Activated B cell treated with CpG ODN at 0.5 μM for 24 hours (primary cell): ENCODE measurements around the gene MKLN1. TPM values are rescaled to one million over a fixed set of nuclear protein-coding genes. Genes with fewer than 3 reads are reported as not detected.

Source experiments
- ATAC-seq: fragments of 200-7000 bp; cut with Tn5 transposase; one replicate; pipeline ENCODE4 v1.10.0; 2021; ENCODE audit warnings: low read depth, mild to moderate bottlenecking, moderate library complexity
- CTCF ChIA-PET: fragments of 350-600 bp; sonication (Branson Sonifier 250); formaldehyde crosslinking; loops from one replicate; lab custom pipeline; 2021; ENCODE audit warnings: antibody characterized with exemption; lab: Charles Lee
- POLR2A ChIA-PET: fragments of 350-600 bp; sonication (Branson Sonifier 250); formaldehyde crosslinking; loops from one replicate; lab custom pipeline; 2021; ENCODE audit warnings: antibody characterized with exemption; lab: Charles Lee
- DNase-seq: peaks from one replicate; pipeline ENCODE4 v3.0.0; 2022
- H3K27ac Mint-ChIP-seq: one replicate; pipeline ENCODE4 v1.8.0; 2020; ENCODE audit warnings: mixed read lengths
- H3K27me3 Mint-ChIP-seq: one replicate; pipeline ENCODE4 v1.8.0; 2021; ENCODE audit warnings: mixed read lengths
- H3K36me3 Mint-ChIP-seq: one replicate; pipeline ENCODE4 v1.8.0; 2021; ENCODE audit warnings: low read depth, mixed read lengths
- H3K4me1 Mint-ChIP-seq: one replicate; pipeline ENCODE4 v1.8.0; 2021; ENCODE audit warnings: mixed read lengths
- H3K4me3 Mint-ChIP-seq: one replicate; pipeline ENCODE4 v1.8.0; 2020; ENCODE audit warnings: mild to moderate bottlenecking, mixed read lengths
- H3K9me3 Mint-ChIP-seq: one replicate; pipeline ENCODE4 v1.8.0; 2020; ENCODE audit warnings: mixed read lengths
- CTCF ChIP-seq: fragments of 200-600 bp; IDR thresholded peaks from one replicate; pipeline ENCODE4 v1.8.0; 2022; ENCODE audit warnings: antibody characterized with exemption, mild to moderate bottlenecking
- intact Hi-C: fragments of 100-400 bp; cut with micrococcal nuclease; formaldehyde crosslinking; loops from one replicate; pipeline ENCODE4 v1.15.1; 2024
- total RNA-seq: library from RNA; stranded (reverse); gene quantifications from 2 replicates; pipeline ENCODE4 v1.2.3, GENCODE V29; 2022

The MKLN1 gene
- total RNA-seq, 1 donor from 2014 or later: 64.6 TPM

DNA sequence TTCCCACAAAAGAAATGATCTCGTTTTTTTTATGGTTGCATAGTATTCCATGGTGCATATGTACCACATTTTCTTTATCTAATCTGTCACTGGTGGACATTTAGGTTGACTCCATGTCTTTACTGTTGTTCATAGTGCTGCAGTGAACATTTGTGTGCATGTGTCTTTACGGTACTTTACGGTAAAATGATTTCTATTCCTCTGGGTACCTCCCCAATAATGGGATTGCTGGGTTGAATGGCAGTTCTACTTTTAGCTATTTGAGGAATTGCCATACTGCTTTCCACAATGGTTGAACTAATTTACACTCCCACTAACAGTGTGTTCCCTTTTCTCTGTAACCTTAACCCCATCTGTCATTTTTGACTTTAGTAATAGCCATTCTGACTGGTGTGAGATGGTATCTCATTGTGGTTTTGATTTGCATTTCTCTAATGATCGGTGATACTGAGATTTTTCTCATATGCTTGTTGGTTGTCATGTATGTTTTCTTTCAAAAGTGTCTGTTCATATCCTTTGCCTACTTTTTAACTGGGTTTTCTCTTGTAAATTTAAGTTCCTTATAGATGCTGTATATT lies 37.2 kb downstream of the MKLN1 start:
- Mint-ChIP-seq H3K36me3 (no peaks in the 10 kb centered on the region), H3K9me3 (no peaks in the 10 kb centered on the region), H3K4me1 (peaks cover 80% of the 10 kb centered on the region), H3K27me3 (no peaks in the 10 kb centered on the region), H3K27ac (no peak overlapping the region), H3K4me3 (no peak overlapping the region)
- POLR2A ChIA-PET: no interaction called here
- TF ChIP-seq CTCF: no peak
- DNase-seq (no peak), ATAC-seq (no peak)
- intact Hi-C loops: no loop called here
- CTCF ChIA-PET: no interaction called here

DNA sequence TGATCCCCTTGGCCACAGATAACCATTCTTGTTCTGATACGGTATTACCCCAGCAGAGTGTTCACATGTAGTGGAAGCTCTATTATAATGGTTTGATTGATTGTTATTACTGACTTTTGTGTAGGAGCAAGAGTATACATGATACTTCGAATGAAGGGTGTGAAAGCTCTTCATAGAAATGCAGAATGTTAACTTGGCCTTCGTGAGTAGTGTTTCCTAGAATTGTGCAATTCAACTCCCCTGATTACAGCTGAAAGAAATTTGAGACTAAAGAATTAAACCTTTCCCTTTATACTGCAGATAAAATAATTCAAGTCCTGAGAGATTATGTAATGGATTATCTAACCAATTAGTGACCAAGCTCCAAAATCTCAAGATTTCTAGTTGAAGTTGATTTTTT lies 38.2 kb downstream of the MKLN1 start:
- Mint-ChIP-seq H3K27me3 (no peaks in the 10 kb centered on the region), H3K36me3 (no peaks in the 10 kb centered on the region), H3K4me1 (peaks cover 80% of the 10 kb centered on the region), H3K4me3 (no peak overlapping the region), H3K9me3 (no peaks in the 10 kb centered on the region), H3K27ac (no peak overlapping the region)
- CTCF ChIA-PET: no interaction called here
- TF ChIP-seq CTCF: no peak
- ATAC-seq (no peak), DNase-seq (no peak)
- POLR2A ChIA-PET: no interaction called here
- intact Hi-C loops: loop anchor here (2.0 kb wide), 1 partner anchor 13 kb away; no protein-coding TSS in a partner anchor

DNA sequence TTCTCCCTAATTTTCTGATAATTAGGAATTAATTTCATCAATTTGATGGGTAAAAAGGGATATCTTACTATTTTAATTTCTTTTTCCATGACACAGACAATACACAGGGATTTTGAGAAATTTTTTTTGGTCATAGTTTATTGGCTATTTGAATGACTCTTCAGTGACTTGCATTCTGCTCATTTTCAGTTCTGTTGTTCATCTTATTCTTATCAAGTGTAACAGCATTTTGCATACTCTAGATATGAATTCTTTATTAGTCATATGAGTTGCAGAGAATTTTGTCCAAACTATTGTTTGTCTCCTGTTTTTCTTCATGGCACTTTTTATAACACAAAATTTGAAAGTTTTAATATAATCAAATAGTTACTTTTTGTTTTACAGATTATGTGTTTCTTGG lies 41.7 kb downstream of the MKLN1 start:
- peaks cover 3% of the 10 kb centered on the region for H3K36me3 Mint-ChIP-seq
- no peak for TF ChIP-seq CTCF
- CTCF ChIA-PET: no interaction called here
- no peak overlapping the region for H3K4me3 Mint-ChIP-seq
- POLR2A ChIA-PET: interaction anchor here (1.2 kb wide), 1 partner anchor 263 kb away, joined by 3 read pairs; no protein-coding TSS in a partner anchor
- H3K27me3 Mint-ChIP-seq: no peaks in the 10 kb centered on the region
- H3K9me3 Mint-ChIP-seq: no peaks in the 10 kb centered on the region
- intact Hi-C loops: no loop called here
- DNase-seq (no peak), ATAC-seq (no peak)
- peaks cover 74% of the 10 kb centered on the region for H3K4me1 Mint-ChIP-seq
- H3K27ac Mint-ChIP-seq: no peak overlapping the region

GRCh38 chr7:131370523-131370968 lies 42.9 kb downstream of the MKLN1 start:
- H3K4me3 Mint-ChIP-seq: no peak overlapping the region

GRCh38 chr7:131371411-131371810 lies 43.7 kb downstream of the MKLN1 start:
- DNase-seq (no peak), ATAC-seq (no peak)
- H3K4me3 Mint-ChIP-seq: no peak overlapping the region
- ChIA-PET CTCF (no interaction called here), POLR2A (no interaction called here)
- H3K9me3 Mint-ChIP-seq: no peaks in the 10 kb centered on the region
- peaks cover 56% of the 10 kb centered on the region for H3K4me1 Mint-ChIP-seq
- peaks cover 3% of the 10 kb centered on the region for H3K36me3 Mint-ChIP-seq
- no peaks in the 10 kb centered on the region for H3K27me3 Mint-ChIP-seq
- H3K27ac Mint-ChIP-seq: no peak overlapping the region
- intact Hi-C loops: no loop called here
- no peak for TF ChIP-seq CTCF

More at GRCh38 chr7:131370523-131370968, 42.9 kb downstream of the MKLN1 start:
- ChIA-PET POLR2A (interaction anchor here (1.2 kb wide), 1 partner anchor 264 kb away, joined by 3 read pairs; no protein-coding TSS in a partner anchor), CTCF (no interaction called here)
- no peak overlapping the region for H3K27ac Mint-ChIP-seq
- H3K9me3 Mint-ChIP-seq: no peaks in the 10 kb centered on the region
- H3K36me3 Mint-ChIP-seq: peaks cover 3% of the 10 kb centered on the region
- ATAC-seq (peak; percentile 52), DNase-seq (no peak)
- no peaks in the 10 kb centered on the region for H3K27me3 Mint-ChIP-seq
- H3K4me1 Mint-ChIP-seq: peaks cover 63% of the 10 kb centered on the region
- no peak for TF ChIP-seq CTCF
- intact Hi-C loops: no loop called here
